HG03442 (cell line): ENCODE data around the gene CMIP.
"Not testable (repeated sequence)": the region's sequence is repeated elsewhere in the genome, so short reads cannot be mapped to it uniquely, and the experiment has no call there.

ENCODE experiments used
- ATAC-seq: cut with Tn5 transposase; IDR thresholded peaks from one replicate; pipeline ENCODE4 v1.9.1; 2021; ENCODE audit warnings: mild to moderate bottlenecking, moderate library complexity; ENCODE audit not compliant: unreplicated experiment

CMIP gene

GRCh38 chr16:81421126-81421525 lies 23.5 kb upstream of the CMIP start:
- ATAC-seq: no peak

GRCh38 chr16:81421536-81421935 lies 23.1 kb upstream of the CMIP start:
- no peak for ATAC-seq

- not testable (repeated sequence) for ATAC-seq
These were observed 22.5 kb upstream of the CMIP start for GRCh38 chr16:81422153-81422552.

- ATAC-seq: peak; percentile 50
These were observed 19.8 kb upstream of the CMIP start for GRCh38 chr16:81424771-81425170.

GRCh38 chr16:81427219-81427618 lies 17.4 kb upstream of the CMIP start:
- no peak for ATAC-seq

- ATAC-seq: no peak
These were observed 15.5 kb upstream of the CMIP start for GRCh38 chr16:81429045-81429521.

- ATAC-seq: peak; percentile 3
These were observed 12.9 kb upstream of the CMIP start for GRCh38 chr16:81431554-81432353.

GRCh38 chr16:81432937-81433557 lies 11.6 kb upstream of the CMIP start:
- ATAC-seq: no peak

GRCh38 chr16:81435103-81435502 lies 9.5 kb upstream of the CMIP start:
- no peak for ATAC-seq

- ATAC-seq: no peak
These were observed 9.0 kb upstream of the CMIP start for GRCh38 chr16:81435567-81435966.

- no peak for ATAC-seq
These were observed 8.2 kb upstream of the CMIP start for GRCh38 chr16:81436386-81436785.

- no peak for ATAC-seq
These were observed 6.7 kb upstream of the CMIP start for GRCh38 chr16:81437865-81438264.

- ATAC-seq: no peak
These were observed 3.5 kb upstream of the CMIP start for GRCh38 chr16:81440888-81441761.

GRCh38 chr16:81442220-81442915 lies 2.2 kb upstream of the CMIP start:
- ATAC-seq: no peak

GRCh38 chr16:81442916-81443687 lies 1.5 kb upstream of the CMIP start:
- ATAC-seq: no peak

- no peak for ATAC-seq
These were observed 740 bp upstream of the CMIP start for GRCh38 chr16:81443688-81444447.

- ATAC-seq: peak; percentile 28
These were observed 744 bp downstream of the CMIP start for GRCh38 chr16:81445143-81445961.
